Transverse colon (tissue), 4 donors: ENCODE results near the gene ABHD6.

Source experiments
- CTCF ChIP-seq, 5 experiments: fragments of 200-600 bp in 3 of 5; fragments of 450-650 bp in 2 of 5; sonication (generic) in 3 of 5; IDR thresholded peaks; 1 replicate in 2 of 5; 2 replicates in 3 of 5; pipeline ENCODE4 v1.5.1; 2016 to 2017; ENCODE audit warnings: antibody characterized with exemption in 5 of 5, inconsistent platforms in 3 of 5, mild to moderate bottlenecking in 2 of 5, moderate library complexity in 1 of 5
- EP300 ChIP-seq: sonication (generic); formaldehyde crosslinking; IDR thresholded peaks from one replicate; pipeline ENCODE4 v1.6.1; 2017; ENCODE audit warnings: antibody characterized with exemption, low read depth
- POLR2A ChIP-seq: fragments of 450-650 bp; IDR thresholded peaks from one replicate; pipeline ENCODE4 v1.6.1; 2016; ENCODE audit warnings: antibody characterized with exemption, mild to moderate bottlenecking, moderate library complexity
- POLR2AphosphoS5 ChIP-seq, 3 donors: sonication (generic); formaldehyde crosslinking; IDR thresholded peaks; one replicate each; pipeline ENCODE4 v1.6.1; 2016; ENCODE audit warnings: antibody characterized with exemption in 3 of 3

GRCh38 chr3:58191361-58191991, 46.1 kb upstream of the ABHD6 start:
- TF ChIP-seq CTCF (IDR thresholded peaks at IDR 0.05) (no peak), POLR2AphosphoS5 (IDR thresholded peaks at IDR 0.05) (no peak), POLR2A (no peak), EP300 (no peak)
